Prostate gland (tissue), 2 donors: ENCODE measurements around the gene ROR1.

Experiments used
- POLR2A ChIP-seq: fragments of 450-650 bp; IDR thresholded peaks from one replicate; pipeline ENCODE4 v1.6.1; 2016; ENCODE audit warnings: antibody characterized with exemption, mild to moderate bottlenecking
- POLR2AphosphoS5 ChIP-seq: sonication (generic); formaldehyde crosslinking; IDR thresholded peaks from one replicate; pipeline ENCODE4 v1.6.1; 2017; ENCODE audit warnings: antibody characterized with exemption
- TF ChIP-seq, protein P1 (sequence below), 4 experiments: fragments of 200-600 bp in 2 of 4; fragments of 450-650 bp in 2 of 4; sonication (generic) in 2 of 4; IDR thresholded peaks; 1 replicate in 3 of 4; 2 replicates in 1 of 4; pipeline ENCODE4 v1.5.1; 2016 to 2019; ENCODE audit warnings: antibody characterized with exemption in 4 of 4, mild to moderate bottlenecking in 2 of 4, moderate library complexity in 2 of 4

DNA sequence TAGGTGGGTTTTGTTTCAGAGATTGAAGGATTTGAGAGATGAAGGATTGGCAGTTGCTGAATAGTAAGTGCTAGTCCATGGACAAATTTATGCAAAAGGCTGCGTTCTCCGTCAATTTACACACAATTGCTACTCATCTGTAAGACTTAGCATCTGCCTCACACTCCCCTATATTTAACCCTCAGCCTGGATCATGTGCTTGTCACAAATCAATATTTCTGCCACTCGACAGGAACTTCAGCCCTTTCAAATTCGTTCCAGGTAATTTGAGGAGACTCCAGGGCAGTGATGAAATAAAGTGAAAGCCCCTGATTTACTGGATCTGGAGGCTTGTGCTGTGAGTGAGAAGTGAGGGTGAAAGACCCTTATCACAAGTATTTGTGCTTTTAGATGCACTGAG lies 324.0 kb downstream of the ROR1 start:
- TF ChIP-seq POLR2A = no peak
- TF ChIP-seq, protein P1, sequence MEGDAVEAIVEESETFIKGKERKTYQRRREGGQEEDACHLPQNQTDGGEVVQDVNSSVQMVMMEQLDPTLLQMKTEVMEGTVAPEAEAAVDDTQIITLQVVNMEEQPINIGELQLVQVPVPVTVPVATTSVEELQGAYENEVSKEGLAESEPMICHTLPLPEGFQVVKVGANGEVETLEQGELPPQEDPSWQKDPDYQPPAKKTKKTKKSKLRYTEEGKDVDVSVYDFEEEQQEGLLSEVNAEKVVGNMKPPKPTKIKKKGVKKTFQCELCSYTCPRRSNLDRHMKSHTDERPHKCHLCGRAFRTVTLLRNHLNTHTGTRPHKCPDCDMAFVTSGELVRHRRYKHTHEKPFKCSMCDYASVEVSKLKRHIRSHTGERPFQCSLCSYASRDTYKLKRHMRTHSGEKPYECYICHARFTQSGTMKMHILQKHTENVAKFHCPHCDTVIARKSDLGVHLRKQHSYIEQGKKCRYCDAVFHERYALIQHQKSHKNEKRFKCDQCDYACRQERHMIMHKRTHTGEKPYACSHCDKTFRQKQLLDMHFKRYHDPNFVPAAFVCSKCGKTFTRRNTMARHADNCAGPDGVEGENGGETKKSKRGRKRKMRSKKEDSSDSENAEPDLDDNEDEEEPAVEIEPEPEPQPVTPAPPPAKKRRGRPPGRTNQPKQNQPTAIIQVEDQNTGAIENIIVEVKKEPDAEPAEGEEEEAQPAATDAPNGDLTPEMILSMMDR (IDR thresholded peaks at IDR 0.05) = no peak
- TF ChIP-seq POLR2AphosphoS5 = no peak
